Chondrocyte (in vitro differentiated cells): ENCODE data around the gene POU5F1. TPM values are rescaled to one million over a fixed set of nuclear protein-coding genes. Genes with fewer than 3 reads are reported as not detected.
A peak's percentile ranks its signal among the peaks of the same experiment; 100 is the strongest.
"Not testable (repeated sequence)": the region's sequence is repeated elsewhere in the genome, so short reads cannot be mapped to it uniquely, and the experiment has no call there.

Source experiments
- DNase-seq: peaks from one replicate; pipeline ENCODE4 v3.0.0; 2021; ENCODE audit warnings: mixed read lengths, low spot score
- H3K27ac Mint-ChIP-seq: one replicate; pipeline ENCODE4 v1.8.0; 2021; ENCODE audit warnings: mild to moderate bottlenecking, moderate library complexity, mixed read lengths; ENCODE audit not compliant: unreplicated experiment
- H3K27me3 Mint-ChIP-seq: 2 replicates; pipeline ENCODE4 v1.8.0; 2021; ENCODE audit warnings: low read depth, mixed read lengths
- H3K36me3 Mint-ChIP-seq: 2 replicates; pipeline ENCODE4 v1.8.0; 2021; ENCODE audit warnings: low read depth, mixed read lengths
- H3K4me1 Mint-ChIP-seq: 2 replicates; pipeline ENCODE4 v1.8.0; 2021; ENCODE audit warnings: low read depth, mild to moderate bottlenecking, mixed read lengths
- H3K4me3 Mint-ChIP-seq: one replicate; pipeline ENCODE4 v1.8.0; 2021; ENCODE audit warnings: mild to moderate bottlenecking, moderate library complexity, mixed read lengths; ENCODE audit not compliant: unreplicated experiment
- H3K9me3 Mint-ChIP-seq: 2 replicates; pipeline ENCODE4 v1.8.0; 2021; ENCODE audit warnings: low read depth, mixed read lengths
- CTCF ChIP-seq: fragments of 200-600 bp; sonication (generic); IDR thresholded peaks from 2 replicates; pipeline ENCODE4 v1.5.0; 2021; ENCODE audit warnings: antibody characterized with exemption, mild to moderate bottlenecking, moderate library complexity
- long read RNA-seq: library from polyadenylated mRNA; stranded (forward); transcript quantifications from one replicate; pipeline ENCODE4 v2.0.0, GENCODE V29; 2021
- total RNA-seq: library from RNA; stranded (reverse); gene quantifications from 3 replicates; pipeline ENCODE4 v1.2.1, GENCODE V29; 2021

POU5F1 gene
- 1.2 to 1.6 TPM in 2 of 3 replicates, not detected in the other for total RNA-seq
- long read RNA-seq = 0 reads

GRCh38 chr6:31170600-31170881, at the start of gene POU5F1:
Gene POU5F1, minus strand, starts transcription at chr6:31170682. Its CDS starts 62 bp downstream, at chr6:31170620.
- Mint-ChIP-seq H3K4me3 (no peak within 1 kb of the TSS), H3K4me1 (no peaks in the 10 kb centered on the region), H3K9me3 (no peaks in the 10 kb centered on the region), H3K36me3 (no peaks in the 10 kb centered on the region), H3K27ac (no peak within 1 kb of the TSS), H3K27me3 (no peaks in the 10 kb centered on the region)
- DNase-seq = peak; percentile 49
- TF ChIP-seq CTCF = no peak

- Mint-ChIP-seq H3K27me3 (peaks cover 27% of the 10 kb centered on the region), H3K4me1 (no peaks in the 10 kb centered on the region), H3K27ac (no peak overlapping the region), H3K36me3 (no peaks in the 10 kb centered on the region), H3K9me3 (peaks cover 6% of the 10 kb centered on the region), H3K4me3 (no peak overlapping the region)
- no peak for TF ChIP-seq CTCF
- no peak for DNase-seq
Measured at GRCh38 chr6:31216208-31216898, 45.9 kb upstream of the POU5F1 start.

- H3K4me3 Mint-ChIP-seq, H3K27ac Mint-ChIP-seq, H3K4me1 Mint-ChIP-seq, DNase-seq, H3K36me3 Mint-ChIP-seq, H3K9me3 Mint-ChIP-seq: not testable (repeated sequence)
- H3K27me3 Mint-ChIP-seq = peaks cover 23% of the 10 kb centered on the region
Measured at GRCh38 chr6:31215216-31215615, 44.7 kb upstream of the POU5F1 start.

GRCh38 chr6:31214516-31214915, 44.0 kb upstream of the POU5F1 start:
- no peak for DNase-seq
- Mint-ChIP-seq H3K9me3 (peaks cover 6% of the 10 kb centered on the region), H3K36me3 (no peaks in the 10 kb centered on the region), H3K27me3 (peaks cover 20% of the 10 kb centered on the region), H3K4me1 (no peaks in the 10 kb centered on the region), H3K27ac (no peak overlapping the region), H3K4me3 (no peak overlapping the region)
- no peak for TF ChIP-seq CTCF

- TF ChIP-seq CTCF = no peak
Measured at GRCh38 chr6:31210741-31211532, 40.5 kb upstream of the POU5F1 start.

More at GRCh38 chr6:31210741-31211532, 40.5 kb upstream of the POU5F1 start:
- Mint-ChIP-seq H3K4me1 (no peaks in the 10 kb centered on the region), H3K27ac (no peak overlapping the region), H3K9me3 (peaks cover 6% of the 10 kb centered on the region), H3K36me3 (no peaks in the 10 kb centered on the region), H3K4me3 (no peak overlapping the region), H3K27me3 (peaks cover 3% of the 10 kb centered on the region)
- DNase-seq = no peak
